T-helper 1 cell (primary cell): ENCODE measurements around the gene FOS.
"Not testable (repeated sequence)": the region's sequence is repeated elsewhere in the genome, so short reads cannot be mapped to it uniquely, and the experiment has no call there.

Experiments used
- DNase-seq, 5 donors: peaks; one replicate each; pipeline ENCODE4 v3.0.0-alpha.2; 2012 to 2020
- total RNA-seq, 4 donors: gene quantifications; one replicate each; lab custom pipeline; 2026; lab: John Stamatoyannopoulos, UW

FOS gene
- 5,390 to 8,802 (median 7,588) reads per million in 4 donors for total RNA-seq

DNA sequence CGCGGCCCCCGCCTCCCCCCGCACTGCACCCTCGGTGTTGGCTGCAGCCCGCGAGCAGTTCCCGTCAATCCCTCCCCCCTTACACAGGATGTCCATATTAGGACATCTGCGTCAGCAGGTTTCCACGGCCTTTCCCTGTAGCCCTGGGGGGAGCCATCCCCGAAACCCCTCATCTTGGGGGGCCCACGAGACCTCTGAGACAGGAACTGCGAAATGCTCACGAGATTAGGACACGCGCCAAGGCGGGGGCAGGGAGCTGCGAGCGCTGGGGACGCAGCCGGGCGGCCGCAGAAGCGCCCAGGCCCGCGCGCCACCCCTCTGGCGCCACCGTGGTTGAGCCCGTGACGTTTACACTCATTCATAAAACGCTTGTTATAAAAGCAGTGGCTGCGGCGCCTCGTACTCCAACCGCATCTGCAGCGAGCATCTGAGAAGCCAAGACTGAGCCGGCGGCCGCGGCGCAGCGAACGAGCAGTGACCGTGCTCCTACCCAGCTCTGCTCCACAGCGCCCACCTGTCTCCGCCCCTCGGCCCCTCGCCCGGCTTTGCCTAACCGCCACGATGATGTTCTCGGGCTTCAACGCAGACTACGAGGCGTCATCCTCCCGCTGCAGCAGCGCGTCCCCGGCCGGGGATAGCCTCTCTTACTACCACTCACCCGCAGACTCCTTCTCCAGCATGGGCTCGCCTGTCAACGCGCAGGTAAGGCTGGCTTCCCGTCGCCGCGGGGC lies at the start of gene FOS:
Gene FOS (plus strand): TSS at position 407 of the 731 bp plus-strand sequence. CDS start 155 bp downstream, at position 562.
- peak; percentile 83 to 92 (median 88) for DNase-seq

DNA sequence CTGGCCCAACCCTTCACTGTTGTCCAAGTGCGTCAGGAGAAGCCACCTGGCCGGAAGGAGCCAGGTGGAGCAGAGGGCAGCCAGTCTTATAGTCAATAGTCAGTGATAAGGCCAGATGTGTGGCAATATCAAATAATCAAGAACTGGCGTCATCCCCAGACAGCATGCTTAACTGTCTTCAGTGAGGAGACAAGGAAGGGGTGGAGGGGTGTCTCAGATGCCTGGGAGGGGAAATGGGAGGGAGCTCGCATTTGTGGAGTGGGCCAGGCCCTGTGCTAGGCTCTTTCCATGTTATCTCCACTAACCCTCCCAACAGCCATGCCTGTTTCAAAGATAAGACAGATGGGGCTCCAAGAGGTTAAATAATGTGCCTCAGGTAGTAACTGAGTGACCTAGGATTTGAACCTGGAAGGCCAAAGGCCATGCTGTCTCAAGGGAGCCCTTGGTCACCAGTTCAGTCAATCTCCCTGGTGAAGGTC lies 48.9 kb upstream of the FOS start:
- no peak for DNase-seq

DNA sequence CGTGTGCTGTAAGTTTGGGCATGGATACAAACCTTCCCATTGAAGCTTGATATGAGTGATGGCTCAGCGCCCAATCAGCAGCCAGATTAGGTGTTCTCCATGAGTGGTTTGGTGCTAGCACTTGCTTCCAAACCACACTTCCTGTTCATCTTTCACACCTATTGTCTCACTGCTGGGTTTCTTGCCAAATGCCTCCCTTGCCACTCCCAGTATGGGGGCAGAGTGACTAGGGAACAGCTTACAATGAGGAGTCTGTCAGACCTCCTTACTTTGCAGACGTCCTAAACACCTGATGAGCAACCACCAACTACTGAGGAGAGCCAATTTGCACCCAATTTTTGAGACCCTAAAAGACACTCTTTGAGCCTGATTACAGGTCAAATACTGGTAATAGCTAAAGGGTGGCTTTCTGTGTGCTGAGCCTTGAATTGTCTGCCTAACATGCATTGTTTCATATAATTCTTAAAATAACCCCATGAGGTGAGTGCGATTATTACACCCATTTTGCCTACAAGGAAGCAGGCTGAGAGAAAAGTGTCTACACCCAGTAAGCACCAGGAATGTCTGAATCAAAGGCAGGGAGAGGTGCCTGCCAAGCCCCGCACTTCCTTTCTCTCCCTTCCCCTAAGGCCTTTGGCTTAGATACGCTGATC lies 48.4 kb upstream of the FOS start:
- peak; percentile 24 to 64 (median 47) for DNase-seq

DNA sequence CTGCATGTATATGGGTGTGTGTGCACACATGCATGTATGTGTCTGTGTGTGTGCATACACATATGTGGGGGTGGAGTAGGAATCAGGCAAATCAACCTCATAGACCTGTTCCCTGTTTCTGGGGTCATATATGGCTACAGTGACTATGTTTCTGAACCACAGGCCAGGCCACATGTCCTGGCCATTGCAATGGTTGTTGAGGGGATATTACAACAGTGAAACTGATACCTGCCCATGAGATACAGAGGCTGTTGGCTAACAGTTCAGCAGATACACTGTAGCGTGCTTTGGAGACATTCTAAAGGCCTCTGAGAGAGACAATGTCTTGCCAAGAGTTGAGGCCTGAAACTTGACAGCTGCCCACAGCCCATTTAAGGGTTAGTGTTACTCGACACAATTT lies 47.3 kb upstream of the FOS start:
- no peak for DNase-seq

DNA sequence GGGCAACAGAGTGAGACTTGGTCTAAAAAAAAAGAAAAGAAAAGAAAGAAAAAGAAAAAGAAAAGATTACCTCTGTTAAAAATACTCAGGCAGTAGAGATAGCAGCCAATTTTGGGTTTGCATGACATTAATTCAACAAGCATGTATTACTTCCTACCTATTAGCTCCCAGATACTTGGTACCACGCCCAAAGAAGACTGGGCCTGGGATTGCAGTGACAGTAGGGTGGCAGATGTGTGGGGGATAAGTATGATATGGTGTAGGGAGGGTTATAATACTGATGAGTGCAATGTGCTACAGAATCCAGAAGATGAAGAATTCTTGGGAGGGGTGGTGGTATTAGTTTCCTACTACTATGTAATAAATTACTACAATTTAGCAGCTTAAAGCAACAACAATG lies 46.4 kb upstream of the FOS start:
- no peak for DNase-seq

DNA sequence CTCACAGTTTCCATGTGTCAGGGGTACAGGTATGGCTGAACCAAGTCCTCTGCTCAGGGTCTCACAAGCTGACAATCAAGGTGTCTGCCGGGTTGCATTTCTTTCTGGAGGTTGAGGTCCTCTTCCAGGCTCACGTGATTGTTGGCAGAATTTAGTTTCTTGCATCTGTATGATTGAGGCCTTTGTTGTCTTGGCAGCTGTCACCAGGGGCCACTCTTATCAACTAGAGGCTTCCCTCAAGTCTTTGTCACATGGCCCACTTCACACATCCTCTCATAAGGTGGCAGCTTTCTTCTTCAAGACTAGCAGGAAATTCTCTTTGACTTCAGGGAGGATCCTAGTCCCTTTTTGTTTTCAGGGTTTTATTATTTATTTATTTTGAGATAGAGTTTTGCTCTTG lies 46.0 kb upstream of the FOS start:
- DNase-seq, result peak in 4 of 5 donors; percentile 36 to 56 (median 38)

DNA sequence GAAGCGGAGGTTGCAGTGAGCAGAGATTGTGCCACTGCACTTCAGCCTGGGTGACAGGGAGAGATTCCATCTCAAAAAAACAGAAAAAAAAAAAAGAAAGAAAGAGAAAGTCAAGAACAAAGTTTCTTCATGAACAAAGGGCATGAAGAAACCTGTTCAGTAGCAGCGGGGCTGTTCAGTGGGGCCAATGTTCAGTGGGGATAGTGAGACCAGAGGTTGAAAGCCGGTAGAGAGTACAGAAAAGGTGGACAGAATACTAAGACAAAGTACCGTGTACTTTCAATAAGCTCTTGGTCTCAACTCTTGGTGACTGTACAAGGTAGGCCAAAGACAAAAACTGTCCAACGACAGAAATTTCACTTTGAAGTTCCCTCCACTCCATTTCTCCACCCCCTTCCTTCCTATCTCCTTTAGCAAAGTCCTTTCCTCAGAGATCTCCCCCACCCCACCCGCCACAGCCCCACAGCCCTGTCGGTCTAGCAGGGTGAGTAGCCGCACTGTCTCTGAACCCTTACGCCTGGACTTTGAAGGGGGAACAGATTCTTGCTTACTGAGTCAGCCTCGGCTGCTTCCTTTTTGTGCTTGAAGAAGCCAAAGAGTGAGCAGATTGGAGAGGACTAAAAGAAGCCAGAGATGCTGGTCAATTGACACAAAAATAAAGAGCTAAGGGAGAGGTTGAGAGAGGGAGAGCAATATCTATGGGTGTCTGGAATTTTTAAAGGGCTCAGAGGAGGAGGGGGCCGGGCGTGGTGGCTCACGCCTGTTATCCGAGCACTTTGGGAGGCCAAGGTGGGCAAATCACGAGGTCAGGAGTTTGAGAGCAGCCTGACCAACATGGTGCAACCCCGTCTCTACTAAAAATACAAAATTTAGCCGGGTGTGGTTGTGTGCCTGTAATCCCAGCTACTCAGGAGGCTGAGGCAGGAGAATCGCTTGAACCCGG lies 44.2 kb upstream of the FOS start:
- no peak for DNase-seq

DNA sequence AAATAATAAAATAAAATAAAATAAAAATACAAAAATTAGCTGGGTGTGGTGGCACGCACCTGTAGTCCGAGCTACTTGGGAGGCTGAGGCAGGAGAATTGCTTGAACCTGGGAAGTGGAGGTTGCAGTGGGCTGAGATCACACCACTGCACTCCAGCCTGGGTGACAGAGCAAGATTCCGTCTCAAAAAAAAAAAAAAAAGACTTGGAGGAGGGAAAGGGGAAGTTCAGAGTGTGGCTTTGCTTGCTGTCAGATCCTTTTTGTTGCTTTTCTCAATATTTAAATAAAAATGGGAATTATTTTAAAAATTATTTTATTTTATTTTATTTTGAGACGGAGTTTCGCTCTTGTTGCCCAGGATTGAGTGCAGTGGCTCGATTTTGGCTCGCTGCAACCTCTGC lies 43.4 kb upstream of the FOS start:
- DNase-seq, result not testable (repeated sequence)

- DNase-seq, result no peak
These were observed 42.2 kb upstream of the FOS start for GRCh38 chr14:75236467-75236866.

- DNase-seq, result no peak
These were observed 41.7 kb upstream of the FOS start for GRCh38 chr14:75236901-75237419.

- no peak for DNase-seq
These were observed 39.7 kb upstream of the FOS start for GRCh38 chr14:75238756-75239455.

- no peak for DNase-seq
These were observed 37.8 kb upstream of the FOS start for GRCh38 chr14:75240781-75241180.

- DNase-seq, result no peak
These were observed 35.9 kb upstream of the FOS start for GRCh38 chr14:75242546-75243273.

GRCh38 chr14:75244121-75244520 lies 34.5 kb upstream of the FOS start:
- no peak for DNase-seq

- no peak for DNase-seq
These were observed 31.9 kb upstream of the FOS start for GRCh38 chr14:75246546-75247285.

DNA sequence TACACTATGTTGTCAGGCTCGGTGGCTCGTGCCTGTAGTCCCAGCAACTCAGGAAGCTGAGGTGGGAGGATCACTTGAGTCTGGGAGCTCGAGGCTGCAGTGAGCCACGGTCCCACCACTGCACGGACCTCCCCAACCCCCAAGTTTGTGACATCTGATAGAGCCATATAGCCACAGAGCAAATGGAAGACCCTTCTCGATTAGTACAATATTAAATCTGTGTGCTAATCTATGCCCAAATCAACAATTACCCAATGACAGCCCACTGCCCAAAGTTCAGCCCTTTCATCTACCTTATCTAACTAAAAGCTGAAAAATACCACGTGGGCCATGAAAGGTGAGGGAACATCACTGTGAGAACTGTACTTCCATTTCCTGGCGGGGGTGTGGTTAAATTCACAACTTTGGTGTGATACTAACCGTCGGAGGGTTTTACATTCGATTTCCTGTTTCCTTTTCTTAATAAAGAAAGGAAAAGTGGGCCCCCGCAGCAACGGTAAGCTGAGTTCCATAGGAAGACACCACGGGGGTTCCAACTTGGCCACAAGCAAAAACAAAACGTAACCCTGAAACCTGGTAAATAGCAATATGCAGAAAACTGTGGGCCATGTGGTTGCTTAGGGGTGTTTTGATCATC lies 31.2 kb upstream of the FOS start:
- DNase-seq, result peak; percentile 39 to 82 (median 67)

DNA sequence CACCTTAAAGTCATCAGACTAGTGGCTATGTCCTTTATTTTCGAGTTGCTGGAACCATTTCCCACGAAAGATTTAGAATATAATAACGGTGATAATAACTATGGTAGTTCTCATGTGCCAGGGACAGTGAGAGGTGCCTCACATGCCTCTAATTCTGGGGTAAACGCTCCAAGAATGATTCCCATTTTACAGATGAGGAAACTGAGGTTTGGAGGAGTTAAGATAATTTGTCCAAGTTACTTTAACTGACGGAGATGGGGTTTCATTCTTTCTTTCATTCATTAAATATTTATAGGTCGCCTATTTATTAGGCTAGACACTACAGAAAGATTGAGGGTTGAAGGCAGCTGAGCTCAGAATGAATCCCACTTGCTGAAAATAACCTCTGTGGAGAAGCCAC lies 30.7 kb upstream of the FOS start:
- no peak for DNase-seq

- DNase-seq, result peak; percentile 68 to 93 (median 77)
These were observed 29.2 kb upstream of the FOS start for GRCh38 chr14:75249251-75249957.

- DNase-seq, result no peak
These were observed 28.7 kb upstream of the FOS start for GRCh38 chr14:75249958-75250336.

- no peak for DNase-seq
These were observed 27.8 kb upstream of the FOS start for GRCh38 chr14:75250800-75251199.
